OCI-LY3 (cell line): ENCODE measurements around the gene STUB1.

ENCODE experiments used
- CTCF ChIP-seq: fragments of 200-600, 300-600 bp; sonication (generic); IDR thresholded peaks from 2 replicates; pipeline ENCODE4 v1.5.1; 2014; ENCODE audit warnings: antibody characterized with exemption, low read length, low read depth
- EZH2phosphoT487 ChIP-seq: fragments of 200-600 bp; shearing (Covaris generic); IDR thresholded peaks from 2 replicates; pipeline ENCODE4 v1.6.1; 2018; ENCODE audit warnings: antibody characterized with exemption, mixed run types, low read depth

- peak; percentile 73 for TF ChIP-seq CTCF
- TF ChIP-seq EZH2phosphoT487: no peak
Observed at GRCh38 chr16:648071-648780, 32.0 kb upstream of the STUB1 start.
